ENCODE measurements around the gene SOBP.

GRCh38 chr6:107555449-107555848 lies 65.5 kb downstream of the SOBP start:
- TF ChIP-seq CTCF (IDR thresholded peaks at IDR 0.05) (no peak), POLR2A (IDR thresholded peaks at IDR 0.05) (no peak)

Data from esophagus squamous epithelium (tissue), 4 donors.